ENCODE results near the gene FRAS1.

- TF ChIP-seq EZH2 (IDR thresholded peaks at IDR 0.05; ENCODE audit: low read depth) (no peak), CTCF (conservative IDR thresholded peaks at IDR 0.05) (no peak)
Observed at GRCh38 chr4:78059938-78060337, 2.8 kb downstream of the FRAS1 start.
